Measurements from ENCODE around the gene OR10A5. TPM values are rescaled to one million over a fixed set of nuclear protein-coding genes. Genes with fewer than 3 reads are reported as not detected.

OR10A5 gene
- total RNA-seq, 1 experiment from 2014 or later: not detected

DNA sequence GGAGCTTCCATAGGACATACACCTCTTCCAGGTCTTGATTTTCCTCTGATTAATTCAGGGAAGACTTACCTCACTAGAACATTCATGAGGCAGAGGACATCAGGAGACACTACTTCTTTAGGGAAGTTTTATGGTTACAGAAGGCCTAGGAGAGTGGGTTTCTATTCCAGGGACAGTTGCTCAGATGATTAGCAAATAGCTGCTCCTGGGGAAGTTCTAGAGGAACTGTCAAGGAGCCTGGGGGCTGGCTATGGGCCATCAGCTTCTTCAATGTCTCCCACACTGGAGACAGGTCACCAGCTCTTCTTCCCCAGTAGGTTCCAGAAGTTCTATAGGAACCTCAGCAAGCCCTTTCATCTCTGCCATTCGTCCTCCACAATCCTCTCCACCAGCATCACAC, 11.5 kb upstream of the OR10A5 start:
- no peak for DNase-seq (ENCODE audit: low read depth, low spot score)
- ChIA-PET CTCF (interaction anchor here (0.6 kb wide), 2 partner anchors 18 to 79 kb away, joined by 3 read pairs; no protein-coding TSS in a partner anchor), POLR2A (no interaction called here)
- no peak for ATAC-seq
- H3K36me3 ChIP-seq (ENCODE audit: control insufficient read depth, insufficient read depth, low read length): no peaks in the 10 kb centered on the region
- intact Hi-C loops (cut with micrococcal nuclease; ENCODE audit: unreplicated experiment): no loop called here
- no peak overlapping the region for H3K4me3 ChIP-seq (ENCODE audit: low read depth in 2 of 2, low read length in 2 of 2)
- in situ Hi-C loops (cut with HindIII; ENCODE audit: low pct_unique_long_range_greater_than_20kb, low sequenced_read_pairs): no loop called here
- H3K9me3 ChIP-seq (ENCODE audit: control insufficient read depth, insufficient read depth, low read depth, low read length): no peaks in the 10 kb centered on the region
- no peak overlapping the region for H3K27ac ChIP-seq (ENCODE audit: low read length)
- TF ChIP-seq TCF7L2 (IDR thresholded peaks at IDR 0.05; ENCODE audit: low read depth, low read length) (no peak), SIN3A (IDR thresholded peaks at IDR 0.05; ENCODE audit: borderline replicate concordance, insufficient read depth, low read depth, low read length) (no peak), POLR2AphosphoS5 (IDR thresholded peaks at IDR 0.05; ENCODE audit: low read depth, low read length) (no peak)
- TF ChIP-seq, protein P1, sequence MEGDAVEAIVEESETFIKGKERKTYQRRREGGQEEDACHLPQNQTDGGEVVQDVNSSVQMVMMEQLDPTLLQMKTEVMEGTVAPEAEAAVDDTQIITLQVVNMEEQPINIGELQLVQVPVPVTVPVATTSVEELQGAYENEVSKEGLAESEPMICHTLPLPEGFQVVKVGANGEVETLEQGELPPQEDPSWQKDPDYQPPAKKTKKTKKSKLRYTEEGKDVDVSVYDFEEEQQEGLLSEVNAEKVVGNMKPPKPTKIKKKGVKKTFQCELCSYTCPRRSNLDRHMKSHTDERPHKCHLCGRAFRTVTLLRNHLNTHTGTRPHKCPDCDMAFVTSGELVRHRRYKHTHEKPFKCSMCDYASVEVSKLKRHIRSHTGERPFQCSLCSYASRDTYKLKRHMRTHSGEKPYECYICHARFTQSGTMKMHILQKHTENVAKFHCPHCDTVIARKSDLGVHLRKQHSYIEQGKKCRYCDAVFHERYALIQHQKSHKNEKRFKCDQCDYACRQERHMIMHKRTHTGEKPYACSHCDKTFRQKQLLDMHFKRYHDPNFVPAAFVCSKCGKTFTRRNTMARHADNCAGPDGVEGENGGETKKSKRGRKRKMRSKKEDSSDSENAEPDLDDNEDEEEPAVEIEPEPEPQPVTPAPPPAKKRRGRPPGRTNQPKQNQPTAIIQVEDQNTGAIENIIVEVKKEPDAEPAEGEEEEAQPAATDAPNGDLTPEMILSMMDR (IDR thresholded peaks at IDR 0.05): no peak
- TF ChIP-seq, protein P2, sequence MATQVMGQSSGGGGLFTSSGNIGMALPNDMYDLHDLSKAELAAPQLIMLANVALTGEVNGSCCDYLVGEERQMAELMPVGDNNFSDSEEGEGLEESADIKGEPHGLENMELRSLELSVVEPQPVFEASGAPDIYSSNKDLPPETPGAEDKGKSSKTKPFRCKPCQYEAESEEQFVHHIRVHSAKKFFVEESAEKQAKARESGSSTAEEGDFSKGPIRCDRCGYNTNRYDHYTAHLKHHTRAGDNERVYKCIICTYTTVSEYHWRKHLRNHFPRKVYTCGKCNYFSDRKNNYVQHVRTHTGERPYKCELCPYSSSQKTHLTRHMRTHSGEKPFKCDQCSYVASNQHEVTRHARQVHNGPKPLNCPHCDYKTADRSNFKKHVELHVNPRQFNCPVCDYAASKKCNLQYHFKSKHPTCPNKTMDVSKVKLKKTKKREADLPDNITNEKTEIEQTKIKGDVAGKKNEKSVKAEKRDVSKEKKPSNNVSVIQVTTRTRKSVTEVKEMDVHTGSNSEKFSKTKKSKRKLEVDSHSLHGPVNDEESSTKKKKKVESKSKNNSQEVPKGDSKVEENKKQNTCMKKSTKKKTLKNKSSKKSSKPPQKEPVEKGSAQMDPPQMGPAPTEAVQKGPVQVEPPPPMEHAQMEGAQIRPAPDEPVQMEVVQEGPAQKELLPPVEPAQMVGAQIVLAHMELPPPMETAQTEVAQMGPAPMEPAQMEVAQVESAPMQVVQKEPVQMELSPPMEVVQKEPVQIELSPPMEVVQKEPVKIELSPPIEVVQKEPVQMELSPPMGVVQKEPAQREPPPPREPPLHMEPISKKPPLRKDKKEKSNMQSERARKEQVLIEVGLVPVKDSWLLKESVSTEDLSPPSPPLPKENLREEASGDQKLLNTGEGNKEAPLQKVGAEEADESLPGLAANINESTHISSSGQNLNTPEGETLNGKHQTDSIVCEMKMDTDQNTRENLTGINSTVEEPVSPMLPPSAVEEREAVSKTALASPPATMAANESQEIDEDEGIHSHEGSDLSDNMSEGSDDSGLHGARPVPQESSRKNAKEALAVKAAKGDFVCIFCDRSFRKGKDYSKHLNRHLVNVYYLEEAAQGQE (IDR thresholded peaks at IDR 0.05; ENCODE audit: insufficient read depth in 1 of 2, low read depth in 2 of 2, low read length in 1 of 2): no peak
- BruUV-seq (replicated peaks): no TSS peak
- H3K4me1 ChIP-seq (ENCODE audit: control insufficient read depth, insufficient read depth, low read length): no peaks in the 10 kb centered on the region
- no peaks in the 10 kb centered on the region for H3K27me3 ChIP-seq (ENCODE audit: control insufficient read depth, insufficient read depth, low read length)

DNA sequence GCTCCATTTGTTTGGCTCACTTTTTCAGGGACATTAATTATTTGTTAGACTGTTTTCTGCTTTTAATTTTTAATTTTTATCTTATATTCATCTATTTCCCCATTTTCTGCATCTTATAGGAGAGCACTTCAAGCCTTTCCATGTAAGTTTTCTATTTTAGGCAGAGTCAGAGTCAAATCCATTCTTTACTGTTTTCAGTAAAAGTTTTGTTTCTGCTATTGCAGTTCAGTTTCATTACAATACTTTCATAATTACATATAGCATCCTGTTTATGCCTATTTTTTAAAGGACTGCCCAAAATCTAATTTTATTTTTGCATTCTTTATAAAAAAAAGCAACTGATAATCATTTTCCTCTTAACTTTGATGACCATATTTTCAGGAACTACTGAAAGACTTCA, 3.8 kb upstream of the OR10A5 start:
- DNase-seq (ENCODE audit: low read depth, low spot score): no peak
- no peak for TF ChIP-seq SIN3A (IDR thresholded peaks at IDR 0.05; ENCODE audit: borderline replicate concordance, insufficient read depth, low read depth, low read length)
- no peak for TF ChIP-seq POLR2AphosphoS5 (IDR thresholded peaks at IDR 0.05; ENCODE audit: low read depth, low read length)
- TF ChIP-seq, protein P1 (IDR thresholded peaks at IDR 0.05): no peak
- TF ChIP-seq, protein P2 (IDR thresholded peaks at IDR 0.05; ENCODE audit: insufficient read depth in 1 of 2, low read depth in 2 of 2, low read length in 1 of 2): no peak
- in situ Hi-C loops (cut with HindIII; ENCODE audit: low pct_unique_long_range_greater_than_20kb, low sequenced_read_pairs) (no loop called here), intact Hi-C loops (cut with micrococcal nuclease; ENCODE audit: unreplicated experiment) (no loop called here)
- Histone ChIP-seq H3K4me3 (ENCODE audit: low read depth in 2 of 2, low read length in 2 of 2) (no peak overlapping the region), H3K4me1 (ENCODE audit: control insufficient read depth, insufficient read depth, low read length) (no peaks in the 10 kb centered on the region), H3K9me3 (ENCODE audit: control insufficient read depth, insufficient read depth, low read depth, low read length) (no peaks in the 10 kb centered on the region), H3K36me3 (ENCODE audit: control insufficient read depth, insufficient read depth, low read length) (no peaks in the 10 kb centered on the region), H3K27ac (ENCODE audit: low read length) (no peak overlapping the region), H3K27me3 (ENCODE audit: control insufficient read depth, insufficient read depth, low read length) (no peaks in the 10 kb centered on the region)
- ATAC-seq: no peak
- BruUV-seq (replicated peaks): no TSS peak
- POLR2A ChIA-PET: no interaction called here
- CTCF ChIA-PET: no interaction called here

Data from Panc1 (cell line).